GM12878 (cell line): Measurements from ENCODE around the gene OR2S2. TPM values are rescaled to one million over a fixed set of nuclear protein-coding genes. Genes with fewer than 3 reads are reported as not detected.

Source experiments
- ATAC-seq: fragments of 200-7000 bp; cut with Tn5 transposase; 3 replicates; pipeline ENCODE4 v1.9.1; 2020; ENCODE audit warnings: mild to moderate bottlenecking, moderate library complexity
- BruUV-seq: library from RNA; stranded (reverse); fragments of 400-500 nt; replicated peaks from 2 replicates; lab custom pipeline; 2021; lab: Mats Ljungman, UMichigan
- CTCF ChIA-PET: fragments of 300-600 bp; sonication (Branson Sonifier 250); formaldehyde crosslinking; extraction: SDS; loops from one replicate; lab custom pipeline; 2021; ENCODE audit warnings: inconsistent platforms; lab: Yijun Ruan, JAX
- POLR2A ChIA-PET: fragments of 350-600 bp; formaldehyde crosslinking; extraction: SDS; loops from one replicate; lab custom pipeline; 2021; ENCODE audit warnings: inconsistent platforms; lab: Charles Lee
- RAD21 ChIA-PET: fragments of 300-600 bp; sonication (Branson Sonifier 250); formaldehyde crosslinking; loops from one replicate; lab custom pipeline; 2023; ENCODE audit warnings: antibody characterized with exemption; ENCODE audit not compliant: unreplicated experiment; lab: Charles Lee
- SMC1A ChIA-PET: fragments of 300-600 bp; sonication (Branson Sonifier 250); formaldehyde crosslinking; loops from one replicate; lab custom pipeline; 2023; ENCODE audit not compliant: unreplicated experiment, uncharacterized antibody; lab: Charles Lee
- DNase-seq: peaks from one replicate; pipeline ENCODE4 v3.0.0-alpha.2; 2011; ENCODE audit warnings: low read depth, low spot score
- FAIRE-seq: peaks from 3 replicates; lab custom pipeline; 2011; peaks lifted over from hg19 to GRCh38; lab: Jason Lieb, UNC
- H2AFZ ChIP-seq: 2 replicates; pipeline ENCODE4 v1.6.0; 2011; ENCODE audit warnings: low read depth, low read length, control low read depth; ENCODE audit not compliant: control insufficient read depth
- H3K27ac ChIP-seq: 2 replicates; pipeline ENCODE4 v1.5.1; 2011; ENCODE audit warnings: control low read depth; ENCODE audit not compliant: control insufficient read depth, insufficient read depth
- H3K27me3 ChIP-seq, 2 experiments: replicated peaks in 1 of 2; 2 replicates each; pipeline versions ENCODE4 v1.6.0 to v1.6.1; 2011; ENCODE audit warnings: low read length in 1 of 2; ENCODE audit not compliant: control insufficient read depth in 2 of 2, insufficient read depth in 2 of 2
- H3K36me3 ChIP-seq, 2 experiments: 2 replicates each; pipeline ENCODE4 v1.5.1; 2011; ENCODE audit warnings: low read length in 1 of 2; ENCODE audit not compliant: control insufficient read depth in 2 of 2, insufficient read depth in 2 of 2
- H3K4me1 ChIP-seq: 2 replicates; pipeline ENCODE4 v1.6.1; 2011; ENCODE audit warnings: mild to moderate bottlenecking, low read length, moderate library complexity, mixed read lengths; ENCODE audit not compliant: control insufficient read depth, insufficient read depth
- H3K4me2 ChIP-seq: 2 replicates; pipeline ENCODE4 v1.6.0; 2011; ENCODE audit warnings: control low read depth; ENCODE audit not compliant: control insufficient read depth, insufficient read depth
- H3K4me3 ChIP-seq: fragments of 200-600 bp; sonication (generic); 2 replicates; pipeline ENCODE4 v1.5.1; 2016
- H3K79me2 ChIP-seq: 2 replicates; pipeline ENCODE4 v1.6.0; 2011; ENCODE audit warnings: low read length; ENCODE audit not compliant: control insufficient read depth, insufficient read depth
- H3K9ac ChIP-seq: 2 replicates; pipeline ENCODE4 v1.8.0; 2011; ENCODE audit warnings: low read length, control low read depth, mixed read lengths; ENCODE audit not compliant: control insufficient read depth, insufficient read depth
- H3K9me3 ChIP-seq: replicated peaks from 3 replicates; pipeline ENCODE4 v1.5.1; 2011; ENCODE audit warnings: mild to moderate bottlenecking, low read length; ENCODE audit not compliant: control insufficient read depth, insufficient read depth
- H4K20me1 ChIP-seq: 2 replicates; pipeline ENCODE4 v1.6.0; 2011; ENCODE audit not compliant: control insufficient read depth, insufficient read depth
- BHLHE40 ChIP-seq, 2 experiments: fragments of 450-650 bp in 1 of 2; IDR thresholded peaks; 2 replicates each; pipeline ENCODE4 v1.6.1; 2011 to 2017; ENCODE audit warnings: low read depth in 2 of 2, borderline replicate concordance in 1 of 2, improper control_type of control experiment in 1 of 2, low read length in 1 of 2, mild to moderate bottlenecking in 1 of 2
- CBX5 ChIP-seq: sonication (generic); IDR thresholded peaks from 2 replicates; pipeline ENCODE4 v1.6.1; 2016; ENCODE audit warnings: low read depth, moderate library complexity, mild to moderate bottlenecking, inconsistent platforms
- E4F1 ChIP-seq: fragments of 450-650 bp; IDR thresholded peaks from 2 replicates; pipeline ENCODE4 v1.6.1; 2018; ENCODE audit warnings: borderline replicate concordance, mild to moderate bottlenecking; ENCODE audit not compliant: partially characterized antibody
- ETV6 ChIP-seq, 2 experiments: fragments of 450-650 bp in 1 of 2; IDR thresholded peaks in 1 of 2; conservative IDR thresholded peaks in 1 of 2; 2 replicates each; pipeline ENCODE4 v1.6.1; 2014; ENCODE audit warnings: antibody characterized with exemption in 1 of 2, borderline replicate concordance in 1 of 2, low read depth in 1 of 2, mild to moderate bottlenecking in 1 of 2, moderate library complexity in 1 of 2
- MLLT1 ChIP-seq: fragments of 450-650 bp; IDR thresholded peaks from 2 replicates; pipeline ENCODE4 v1.6.1; 2016; ENCODE audit warnings: mild to moderate bottlenecking
- PKNOX1 ChIP-seq: fragments of 450-650 bp; IDR thresholded peaks from 2 replicates; pipeline ENCODE4 v1.6.1; 2016; ENCODE audit warnings: mild to moderate bottlenecking
- RELB ChIP-seq: fragments of 450-650 bp; IDR thresholded peaks from 2 replicates; pipeline ENCODE4 v1.6.1; 2017; ENCODE audit warnings: low read depth, mild to moderate bottlenecking, moderate library complexity
- ZNF217 ChIP-seq: fragments of 450-650 bp; IDR thresholded peaks from 2 replicates; pipeline ENCODE4 v1.6.1; 2017; ENCODE audit warnings: antibody characterized with exemption, mild to moderate bottlenecking
- ZNF592 ChIP-seq: fragments of 450-650 bp; IDR thresholded peaks from 2 replicates; pipeline ENCODE4 v1.6.1; 2017; ENCODE audit warnings: mild to moderate bottlenecking, moderate library complexity
- ZSCAN29 ChIP-seq: fragments of 450-650 bp; IDR thresholded peaks from 2 replicates; pipeline ENCODE4 v1.6.1; 2017; ENCODE audit warnings: mild to moderate bottlenecking, moderate library complexity
- WGBS: methylation state at CpG from one replicate; pipeline ENCODE4 v1.1.6; 2016; ENCODE audit warnings: low lambda C conversion rate; ENCODE audit not compliant: insufficient replicate concordance, insufficient coverage; ENCODE audit errors: missing lambda C conversion rate; 5-methylcytosine and 5-hydroxymethylcytosine counted together
- in situ Hi-C: fragments of 300-500 bp; cut with MboI; formaldehyde crosslinking; loops from 9 replicates; pipeline ENCODE4 v1.14.3; 2018; ENCODE audit warnings: mixed read lengths
- intact Hi-C: fragments of 100-400 bp; cut with micrococcal nuclease; formaldehyde crosslinking; loops from one replicate; pipeline ENCODE4 v1.14.2; 2022; ENCODE audit not compliant: unreplicated experiment
- polyA plus RNA-seq, 11 experiments: library from polyadenylated mRNA; depleted of rRNA in 4 of 11; unstranded in 6 of 11; stranded (reverse) in 5 of 11; fragments of >200 nt; fragmentation: Nextera tagmentation in 4 of 11; fragmentation: Illumina TruSeq in 1 of 11; extraction: Ambion mirVana in 4 of 11; extraction: Trizol in 1 of 11; gene quantifications; 1 replicate in 1 of 11; 2 replicates in 10 of 11; pipeline versions ENCODE4 v1.2.1 to v1.2.3, GENCODE V29; 2011 to 2016; ENCODE audit warnings: inconsistent platforms in 2 of 11, missing spikeins in 2 of 11, low read depth in 1 of 11
- total RNA-seq, 4 experiments: library from RNA; depleted of rRNA in 3 of 4; stranded (reverse); fragments of >200 nt in 3 of 4; fragmentation: Illumina TruSeq in 1 of 4; extraction: Trizol in 1 of 4; gene quantifications; 2 replicates each; pipeline versions ENCODE4 v1.2.1 to v1.2.3, GENCODE V29; 2013 to 2021

The OR2S2 gene
- total and polyA plus RNA-seq, 10 of the 15 experiments (the other 5 are each of a cell fraction or from before 2014, with no cell fraction given): not detected

GRCh38 chr9:36005891-36006290 lies 47.9 kb upstream of the OR2S2 start (continued):
- TF ChIP-seq E4F1 (no peak), CBX5 (no peak)

- DNase-seq (no peak), FAIRE-seq (no peak), ATAC-seq (no peak)
- H3K9me3 ChIP-seq: no peaks in the 10 kb centered on the region
- SMC1A ChIA-PET: no interaction called here
- H3K4me3 ChIP-seq: no peak overlapping the region
- H4K20me1 ChIP-seq: no peaks in the 10 kb centered on the region
- no peak overlapping the region for H2AFZ ChIP-seq
- no peak overlapping the region for H3K27ac ChIP-seq
- H3K79me2 ChIP-seq: no peaks in the 10 kb centered on the region
- 0% methylated on average over 1 of the region's 1 CpG for WGBS
- RAD21 ChIA-PET: no interaction called here
- CTCF ChIA-PET: no interaction called here
- in situ Hi-C loops: no loop called here
- intact Hi-C loops: no loop called here
- no peaks in the 10 kb centered on the region; a peak in 1 of 4 replicates for H3K27me3 ChIP-seq
- no TSS peak for BruUV-seq
- no peak overlapping the region for H3K9ac ChIP-seq
- POLR2A ChIA-PET: no interaction called here
- no peaks in the 10 kb centered on the region for H3K36me3 ChIP-seq
- H3K4me1 ChIP-seq: no peaks in the 10 kb centered on the region
- H3K4me2 ChIP-seq: no peak overlapping the region
- TF ChIP-seq MLLT1: no peak
- TF ChIP-seq PKNOX1: no peak
- TF ChIP-seq RELB: no peak
- no peak for TF ChIP-seq ZNF217
- no peak for TF ChIP-seq BHLHE40 (IDR thresholded peaks at IDR 0.05; ENCODE audit: borderline replicate concordance in 1 of 2, low read depth in 2 of 2, low read length in 1 of 2)
- TF ChIP-seq ZSCAN29: no peak
- TF ChIP-seq ZNF592: no peak
- no peak for TF ChIP-seq ETV6 (conservative IDR thresholded peaks at IDR 0.05 in 1 of 2, IDR thresholded peaks at IDR 0.05 in 1 of 2; ENCODE audit: borderline replicate concordance in 1 of 2, low read depth in 1 of 2)
Observed at GRCh38 chr9:35998333-35998732, 40.4 kb upstream of the OR2S2 start.
